Epidermal melanocyte (primary cell): Measurements from ENCODE around the gene PDE8B.
A peak's percentile ranks its signal among the peaks of the same experiment; 100 is the strongest.

Experiments used
- DNase-seq: peaks from one replicate; pipeline ENCODE4 v3.0.0; 2011; ENCODE audit warnings: low spot score; ENCODE audit not compliant: insufficient read length

PDE8B gene

DNA sequence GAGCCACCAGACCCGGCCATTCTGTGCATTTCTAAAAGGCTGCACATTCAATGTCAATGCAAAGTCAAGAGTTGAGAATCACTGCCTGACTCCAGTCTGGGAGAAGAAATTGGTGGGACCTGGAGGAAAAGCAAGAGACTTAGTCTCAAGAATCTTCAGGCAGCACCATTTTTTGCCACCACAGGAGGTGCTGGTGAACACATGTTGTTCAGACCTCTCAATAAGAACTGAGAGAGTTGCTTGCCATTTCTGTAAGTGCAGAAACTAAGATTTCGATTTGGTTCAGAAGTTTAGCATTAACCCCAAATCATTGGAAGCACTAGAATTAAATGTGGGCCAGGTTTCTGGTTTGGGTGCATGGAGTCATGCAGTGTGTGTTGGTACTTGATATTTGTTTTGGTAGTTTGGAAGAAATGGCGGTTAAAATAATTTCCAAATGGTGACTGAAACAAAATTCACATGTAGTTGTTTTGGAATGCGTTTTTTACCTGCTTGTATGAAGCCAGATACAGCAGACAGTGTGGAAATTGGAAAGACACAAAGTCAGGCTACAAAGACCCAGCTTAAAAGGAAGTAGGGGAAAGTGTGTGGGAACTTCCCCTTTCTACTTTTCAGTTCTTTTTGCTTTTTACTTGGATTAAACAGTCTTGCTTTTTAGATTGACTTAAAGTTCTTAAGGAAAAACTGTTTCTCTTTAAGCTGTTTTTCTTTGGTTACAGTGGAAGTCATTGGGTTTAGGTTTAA lies 20.4 kb downstream of the PDE8B start:
- no peak for DNase-seq

DNA sequence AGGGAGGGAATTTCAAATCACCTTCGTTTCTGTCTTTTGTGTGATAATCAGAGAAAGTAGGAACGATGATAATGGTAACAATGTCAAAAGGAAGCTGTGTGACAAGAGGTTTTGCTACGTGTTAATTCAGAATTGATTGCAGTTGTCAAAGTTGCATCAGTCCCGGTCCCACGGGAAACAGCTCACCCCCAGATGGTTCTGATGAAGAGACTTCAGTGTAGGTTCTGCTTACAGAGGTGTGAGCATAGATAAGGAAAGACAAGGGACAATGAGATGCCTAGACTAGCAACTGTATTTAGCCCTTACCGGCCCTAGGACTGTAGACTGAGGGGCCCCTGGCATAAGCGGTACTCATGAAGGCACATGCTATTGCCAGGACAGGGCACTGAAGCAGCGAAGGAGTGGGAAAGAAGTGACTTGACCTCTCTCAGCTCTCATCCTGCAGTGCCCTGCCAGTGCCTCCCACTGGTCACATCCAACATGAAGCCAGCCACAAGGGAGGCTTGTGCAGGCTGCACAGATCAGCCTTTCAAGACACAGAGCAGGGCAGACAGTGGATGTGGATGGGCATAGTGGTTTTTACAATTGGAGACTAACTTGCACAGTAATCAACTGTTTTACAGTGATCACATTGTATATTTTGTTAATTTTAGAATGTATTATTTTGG lies 21.1 kb downstream of the PDE8B start:
- DNase-seq: no peak

DNA sequence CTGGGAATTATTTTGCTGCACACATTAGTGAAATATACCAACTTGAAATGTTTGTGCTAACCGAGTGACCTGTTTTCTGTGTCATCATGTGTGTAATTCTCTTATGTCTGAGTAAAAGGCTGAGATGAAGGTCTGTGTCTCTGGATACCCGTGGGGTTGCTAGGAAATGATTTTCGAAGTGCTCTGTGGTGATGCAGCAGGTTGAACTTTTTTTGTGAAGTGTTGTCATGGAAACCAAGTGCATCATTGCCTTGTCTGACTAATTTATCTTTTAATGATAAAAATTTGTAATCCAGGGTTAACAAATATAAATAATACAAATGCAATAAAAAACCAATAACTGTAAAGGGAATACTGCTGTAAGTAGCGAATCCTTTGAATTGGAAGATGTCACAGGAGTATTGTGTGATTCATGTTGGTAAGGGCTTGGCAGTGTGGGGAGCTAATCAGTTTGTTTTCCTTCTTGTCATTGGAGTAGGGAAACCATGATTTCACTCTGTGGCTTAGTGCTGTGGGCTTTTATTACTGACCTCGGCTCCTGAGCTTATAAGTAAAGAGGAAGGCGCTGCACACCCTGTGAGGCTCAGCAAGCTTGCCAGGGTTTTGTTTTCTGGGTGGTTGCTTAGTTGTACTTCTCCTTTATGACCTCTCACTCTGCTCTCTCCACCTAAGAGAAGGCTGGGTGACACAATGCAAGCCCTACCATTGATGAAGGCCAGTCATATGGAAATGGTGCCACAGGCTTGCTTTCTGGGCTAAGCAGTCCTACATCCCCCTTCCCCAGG lies 22.3 kb downstream of the PDE8B start:
- DNase-seq: no peak

DNA sequence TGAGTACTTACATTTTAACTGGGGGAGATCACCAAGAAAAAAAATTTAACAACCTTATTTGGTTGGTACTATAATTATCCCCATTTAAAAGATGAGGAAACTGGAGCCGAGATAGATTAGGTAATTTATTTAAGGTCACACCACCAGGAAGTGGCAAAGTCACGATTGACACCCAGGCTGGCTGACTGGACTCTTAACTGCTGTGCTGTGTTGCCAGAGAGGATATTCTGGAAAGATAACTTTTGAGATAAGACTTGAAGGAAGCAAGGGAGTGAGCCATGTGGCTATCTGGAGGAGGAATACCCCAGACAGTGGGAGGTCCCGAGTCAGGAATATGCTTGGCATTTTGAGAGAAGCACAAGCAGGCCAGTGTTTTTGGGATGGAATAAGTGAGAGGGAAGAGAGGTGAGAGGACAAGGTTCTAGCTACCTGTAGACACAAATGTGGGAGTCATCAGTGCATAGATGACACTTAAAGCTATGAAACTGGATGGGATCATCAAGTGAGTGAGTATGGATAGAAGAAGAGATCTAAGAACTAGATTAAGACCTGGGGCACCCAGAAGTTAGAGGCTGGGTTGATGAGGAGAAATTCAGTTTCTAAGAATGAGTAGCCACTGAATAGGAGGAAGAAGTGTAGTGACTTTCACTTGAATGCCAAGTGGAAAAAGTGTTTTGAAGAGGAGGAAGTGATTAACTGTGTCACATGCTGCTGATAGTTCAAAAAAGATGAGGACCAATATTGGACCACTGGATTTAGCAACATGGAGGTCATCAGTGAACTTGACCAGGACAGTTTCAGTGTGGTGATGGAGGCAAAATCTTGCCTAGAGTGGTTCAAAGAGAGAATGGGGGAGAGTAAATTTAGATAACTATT lies 25.6 kb downstream of the PDE8B start:
- no peak for DNase-seq

DNA sequence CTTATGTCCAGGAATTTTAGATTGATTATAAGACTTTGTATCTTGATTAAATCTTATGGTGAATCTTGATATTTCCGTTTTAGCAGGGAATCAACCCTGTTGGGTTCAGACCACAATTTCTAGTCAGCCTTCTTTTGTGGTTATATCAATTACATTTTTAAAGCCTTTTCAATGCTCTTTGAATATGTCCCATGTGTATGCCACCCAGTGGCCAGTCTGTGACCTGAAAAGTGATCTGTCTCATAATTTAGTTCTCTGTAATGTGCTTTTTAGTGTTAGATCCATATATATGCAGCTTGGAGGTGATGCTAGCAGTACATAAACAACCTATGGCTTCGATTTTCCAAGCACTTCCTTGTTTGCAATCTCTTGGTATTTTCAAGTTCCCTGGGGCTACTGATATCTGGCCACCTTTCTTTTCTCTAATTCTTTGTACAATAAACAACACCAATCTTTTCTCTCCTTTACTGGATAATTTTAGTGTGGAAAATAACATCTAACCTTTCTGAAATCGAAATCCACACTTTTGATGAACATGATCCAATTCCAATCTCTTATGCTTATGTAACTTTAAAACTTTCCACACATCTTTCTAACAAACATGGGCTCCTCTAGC lies 28.8 kb downstream of the PDE8B start:
- peak; percentile 38 for DNase-seq

DNA sequence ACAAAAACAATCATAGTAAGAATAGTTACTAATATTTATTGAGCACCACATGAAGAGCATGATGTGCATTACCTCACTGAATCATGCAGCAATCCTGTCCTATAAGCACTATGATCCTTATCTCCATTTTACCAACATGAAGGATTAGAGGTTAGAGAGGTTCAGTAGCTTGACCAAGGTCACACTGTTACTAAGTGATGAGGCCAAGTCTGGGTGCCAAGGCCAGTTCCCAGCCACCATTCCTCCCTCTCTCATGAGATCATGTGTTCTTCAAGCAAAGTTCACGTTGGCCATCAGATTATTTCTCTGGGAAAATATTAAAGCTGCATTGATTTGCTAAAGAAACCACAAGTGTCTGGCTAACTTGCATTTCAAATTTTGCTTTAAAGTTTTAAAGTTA lies 31.0 kb downstream of the PDE8B start:
- no peak for DNase-seq

DNA sequence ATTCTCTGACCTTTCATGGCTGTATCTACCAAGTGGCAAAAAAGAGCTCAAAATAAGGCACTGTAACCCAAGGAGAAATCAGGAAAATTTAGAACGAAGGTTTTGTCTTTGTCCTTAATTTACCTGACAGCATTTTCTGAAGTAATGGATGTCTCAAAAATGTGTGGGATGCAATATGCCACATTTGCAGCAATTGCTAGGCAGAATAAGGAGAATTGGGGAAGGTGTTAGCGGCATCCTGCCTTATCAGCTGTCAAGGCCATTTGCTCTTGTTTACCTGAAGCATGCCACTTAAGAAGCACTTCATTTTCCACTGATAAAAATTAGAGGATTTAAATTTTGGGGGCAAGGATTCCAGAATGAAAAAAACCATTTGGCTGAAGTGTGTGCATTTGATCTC lies 39.0 kb downstream of the PDE8B start:
- DNase-seq: no peak

DNA sequence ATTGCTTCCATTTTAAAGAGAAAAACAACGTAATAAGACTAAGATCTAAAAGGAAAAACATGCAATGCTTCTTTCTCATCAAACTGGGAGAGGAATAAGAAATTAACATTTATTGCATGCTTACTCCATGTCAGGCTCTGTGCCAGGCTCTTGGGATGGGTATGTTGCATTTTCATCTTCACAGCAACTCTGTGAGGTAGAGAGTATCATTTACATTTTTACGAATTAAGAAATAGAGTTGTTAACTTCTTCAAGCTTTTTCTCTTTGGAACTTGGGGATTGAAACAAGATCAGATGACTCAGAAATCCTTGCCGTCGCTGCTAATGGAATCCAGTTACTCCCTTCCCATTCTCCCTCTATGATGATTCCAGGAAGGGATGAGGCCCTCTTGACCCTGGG lies 39.5 kb downstream of the PDE8B start:
- no peak for DNase-seq

DNA sequence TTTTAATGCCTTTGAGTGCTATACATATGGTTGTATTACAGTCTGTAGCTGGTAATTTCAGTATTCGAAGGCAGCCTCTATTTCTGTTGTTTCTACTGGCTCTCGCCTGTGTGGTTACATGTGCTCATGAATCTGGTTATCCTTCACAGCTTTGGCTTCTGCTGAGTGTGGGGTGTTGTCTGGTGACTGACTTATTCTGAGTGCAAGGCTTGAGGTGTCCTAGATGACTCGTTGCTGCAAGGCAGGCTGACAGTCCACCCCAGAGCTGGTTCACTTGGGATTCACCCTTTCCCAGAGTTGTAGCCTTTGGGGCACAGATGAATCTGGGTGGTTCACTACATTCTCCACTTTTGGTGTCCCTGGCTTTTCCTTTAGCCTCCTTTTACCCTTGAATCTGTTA lies 41.4 kb downstream of the PDE8B start:
- no peak for DNase-seq

DNA sequence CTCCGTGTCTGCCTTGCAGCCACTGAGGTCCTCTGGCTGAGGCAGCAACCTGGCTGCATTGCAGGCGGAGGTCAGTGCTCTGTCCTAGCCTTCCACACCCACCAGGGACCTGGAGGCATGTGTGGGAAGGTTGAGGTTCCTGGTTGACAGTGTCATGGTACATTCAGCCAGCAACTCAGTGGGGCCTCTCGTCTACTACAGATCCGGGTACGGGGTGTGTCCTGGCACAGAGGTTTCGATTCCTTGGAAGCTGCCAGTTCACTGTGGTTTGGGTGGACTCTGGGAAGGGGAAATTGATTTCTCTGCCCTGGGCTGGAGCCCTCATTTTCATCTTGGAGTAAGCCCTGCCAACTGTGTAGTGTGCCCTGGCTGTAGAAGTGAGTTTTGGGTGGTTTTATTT lies 45.1 kb downstream of the PDE8B start:
- DNase-seq: no peak

DNA sequence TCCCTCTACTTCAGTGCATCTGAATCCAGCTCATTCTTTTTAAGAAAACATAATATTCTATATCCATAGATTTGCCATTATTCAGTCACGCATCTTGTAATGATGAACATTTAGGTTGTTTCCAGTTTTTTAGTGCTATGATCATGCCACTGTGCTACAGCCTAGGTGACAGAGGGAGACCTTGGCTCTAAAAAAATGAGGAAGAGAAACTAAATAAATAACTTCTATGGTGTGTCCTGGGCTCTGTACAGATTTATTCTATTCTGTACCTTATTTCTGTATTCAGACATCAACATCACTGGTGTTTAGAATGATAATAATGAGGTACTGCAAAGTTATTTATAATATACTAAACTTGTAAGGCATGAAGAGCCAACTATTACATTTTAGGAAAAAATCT lies 45.9 kb downstream of the PDE8B start:
- DNase-seq: no peak

DNA sequence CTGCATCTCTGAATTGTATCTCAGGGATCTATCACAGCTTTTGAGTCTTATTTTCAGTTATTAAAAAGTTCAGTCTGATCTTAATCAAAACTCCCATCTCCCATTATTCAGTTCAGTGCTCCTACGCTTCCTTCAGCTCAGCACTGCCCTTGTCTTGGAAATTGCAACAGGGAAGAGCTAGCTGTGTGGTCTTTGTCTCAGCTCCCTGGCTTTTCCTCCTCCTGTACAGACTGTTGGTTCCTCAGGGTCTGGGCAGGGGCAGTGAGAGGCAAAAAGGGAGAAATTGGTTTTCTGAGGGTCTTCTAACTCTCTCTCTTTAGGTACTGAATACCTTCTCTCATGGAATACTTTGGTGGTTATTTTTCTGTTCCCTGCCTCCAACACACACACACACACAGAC lies 48.2 kb downstream of the PDE8B start:
- DNase-seq: no peak

DNA sequence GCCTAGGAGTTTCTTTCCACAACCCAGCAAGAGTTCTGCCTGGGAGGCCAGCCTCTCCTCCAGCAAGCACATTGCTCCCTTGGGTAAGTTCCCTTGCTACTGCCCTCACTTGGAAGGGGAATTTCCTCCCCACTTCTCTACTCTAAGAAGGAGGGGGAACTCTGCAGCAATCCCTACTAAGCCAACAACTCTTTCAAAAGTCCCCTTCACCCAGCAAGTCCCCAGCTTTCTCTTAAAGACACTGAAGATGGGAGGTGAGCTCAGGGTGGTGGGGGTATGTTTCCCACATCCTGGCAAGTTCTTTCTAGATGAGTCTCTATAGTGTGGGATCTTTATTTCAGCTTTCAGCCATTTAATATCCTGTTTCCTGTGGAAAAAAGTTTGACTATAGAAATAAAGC lies 49.0 kb downstream of the PDE8B start:
- DNase-seq: no peak

DNA sequence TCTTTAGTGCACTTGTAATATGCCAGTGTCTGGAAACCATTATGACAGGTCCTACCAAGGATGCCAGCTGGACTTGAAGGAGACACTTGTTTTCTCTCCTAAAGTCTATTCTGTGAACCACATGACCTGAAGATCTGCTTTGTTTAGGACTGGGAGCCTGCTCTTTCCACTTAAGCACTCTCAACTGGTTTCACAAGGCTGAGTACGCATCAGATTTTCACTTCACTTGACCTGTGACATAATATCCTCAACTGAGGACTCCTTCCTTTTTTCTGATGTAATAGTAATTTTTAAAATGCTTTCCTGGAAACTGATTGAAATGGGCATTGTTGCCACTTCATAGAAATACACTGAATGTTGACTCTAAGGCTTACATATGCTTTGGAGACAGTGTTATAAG lies 52.2 kb downstream of the PDE8B start:
- DNase-seq: no peak

DNA sequence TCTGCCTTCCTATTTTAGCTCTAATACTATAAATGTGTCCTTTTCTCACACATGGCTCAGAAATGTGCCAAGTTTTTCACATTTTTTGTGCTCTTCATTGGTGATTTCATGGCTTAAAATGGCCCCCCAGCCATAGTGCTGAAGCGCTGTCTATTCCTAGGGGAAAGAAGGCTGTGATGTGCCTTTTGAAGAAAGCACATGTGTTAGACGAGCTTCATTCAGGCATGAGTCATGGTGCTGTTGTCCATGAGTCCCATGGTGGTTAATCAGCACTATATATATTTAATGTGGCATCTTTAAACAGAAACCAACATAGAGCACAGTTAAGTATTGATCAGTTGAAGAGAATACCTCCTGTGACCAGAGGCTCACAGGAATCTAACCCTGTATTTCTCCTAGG lies 55.8 kb downstream of the PDE8B start:
- DNase-seq: no peak

DNA sequence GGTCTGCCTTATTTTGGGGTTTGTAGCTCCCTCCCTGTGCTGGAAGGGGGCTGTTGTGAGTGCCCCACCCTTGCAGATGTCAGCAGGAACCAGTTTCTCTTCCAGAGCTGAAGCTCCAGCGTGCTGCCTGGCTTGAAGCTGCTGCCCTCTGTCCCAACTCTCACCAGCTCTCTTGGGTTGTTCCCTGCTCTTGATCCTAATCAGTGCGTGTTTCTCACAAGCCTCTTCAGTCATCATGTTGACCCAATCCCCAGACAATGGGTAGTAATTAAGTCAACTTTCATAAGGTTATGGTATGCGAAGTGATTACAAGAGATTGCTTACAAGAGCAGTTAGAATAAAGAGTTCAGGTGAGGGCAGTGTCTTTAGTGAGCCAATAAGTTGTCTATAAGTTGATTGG lies 57.0 kb downstream of the PDE8B start:
- no peak for DNase-seq

DNA sequence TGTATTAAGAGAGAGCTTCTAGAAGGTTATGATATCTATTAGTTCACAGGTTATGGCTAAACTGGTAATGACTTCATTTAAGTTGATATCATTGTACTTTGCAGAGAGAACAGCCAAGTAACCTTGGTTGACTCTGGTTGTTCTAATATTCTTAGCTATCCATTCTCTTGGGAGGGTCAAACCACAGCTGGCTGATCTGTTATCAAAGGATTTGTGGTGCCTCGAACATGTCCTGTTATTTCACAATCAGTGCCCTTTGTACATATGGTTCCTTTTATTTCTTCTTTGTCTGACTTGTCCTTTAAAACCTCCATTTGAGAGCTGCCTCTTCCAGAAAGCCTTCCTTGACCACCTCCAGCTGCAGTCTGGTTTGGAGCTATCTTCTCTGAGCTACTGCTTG lies 61.7 kb downstream of the PDE8B start:
- no peak for DNase-seq

DNA sequence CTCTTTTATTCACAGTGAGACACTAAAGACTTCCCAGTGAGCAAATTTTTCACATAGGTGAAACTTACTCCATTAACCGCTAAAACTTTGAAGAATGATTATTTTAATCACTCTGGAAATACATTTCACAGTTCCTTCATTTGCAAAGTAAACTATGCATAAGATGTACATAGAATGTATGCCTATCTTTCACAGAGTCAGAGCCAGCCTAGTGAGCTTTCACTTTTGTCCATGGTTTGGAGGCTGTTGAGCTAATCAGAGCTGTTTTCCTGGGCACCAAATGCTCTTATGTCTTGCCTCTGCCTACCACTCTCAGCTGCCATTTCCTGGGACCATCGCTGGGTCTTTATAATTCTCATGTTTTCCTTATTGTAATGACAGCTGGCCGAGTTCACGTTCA lies 67.3 kb downstream of the PDE8B start:
- DNase-seq: no peak

DNA sequence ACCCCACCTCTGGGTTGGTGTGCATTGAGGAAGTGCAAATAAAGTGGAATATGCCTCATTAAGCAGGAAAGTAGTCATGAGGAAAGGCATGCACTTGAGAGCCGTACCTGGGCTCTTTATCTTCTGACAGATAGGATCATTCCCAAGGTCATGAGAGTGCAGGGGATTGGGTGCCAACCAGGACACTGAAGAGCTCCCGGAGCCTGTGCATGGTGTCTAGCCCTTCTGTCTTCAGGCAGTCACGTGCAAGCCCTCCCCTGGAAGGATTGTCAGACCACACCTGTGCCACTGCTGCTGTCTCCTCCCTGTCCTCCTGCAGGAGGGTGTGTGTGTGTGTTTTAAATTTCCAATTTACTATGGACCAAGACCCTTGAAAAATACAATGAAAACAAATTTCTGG lies 69.6 kb downstream of the PDE8B start:
- no peak for DNase-seq

DNA sequence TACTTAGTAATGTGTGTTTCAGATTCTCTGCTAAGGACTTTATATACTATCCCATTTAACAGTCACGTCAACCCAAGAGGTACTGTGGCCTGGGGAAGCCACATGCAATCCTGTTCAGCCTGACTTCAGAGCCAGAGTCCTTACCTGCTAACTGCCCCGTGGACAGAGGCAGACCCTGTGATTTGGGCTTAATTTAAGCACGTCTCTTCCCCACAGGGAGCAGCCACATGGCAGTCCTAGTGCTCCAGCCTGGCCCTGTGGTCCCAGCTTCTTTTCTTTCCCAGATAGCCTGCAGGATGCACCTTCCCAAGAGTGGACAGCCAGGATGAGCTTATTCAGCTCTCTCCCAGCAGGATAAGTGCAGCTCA lies 71.5 kb downstream of the PDE8B start:
- DNase-seq: no peak

DNA sequence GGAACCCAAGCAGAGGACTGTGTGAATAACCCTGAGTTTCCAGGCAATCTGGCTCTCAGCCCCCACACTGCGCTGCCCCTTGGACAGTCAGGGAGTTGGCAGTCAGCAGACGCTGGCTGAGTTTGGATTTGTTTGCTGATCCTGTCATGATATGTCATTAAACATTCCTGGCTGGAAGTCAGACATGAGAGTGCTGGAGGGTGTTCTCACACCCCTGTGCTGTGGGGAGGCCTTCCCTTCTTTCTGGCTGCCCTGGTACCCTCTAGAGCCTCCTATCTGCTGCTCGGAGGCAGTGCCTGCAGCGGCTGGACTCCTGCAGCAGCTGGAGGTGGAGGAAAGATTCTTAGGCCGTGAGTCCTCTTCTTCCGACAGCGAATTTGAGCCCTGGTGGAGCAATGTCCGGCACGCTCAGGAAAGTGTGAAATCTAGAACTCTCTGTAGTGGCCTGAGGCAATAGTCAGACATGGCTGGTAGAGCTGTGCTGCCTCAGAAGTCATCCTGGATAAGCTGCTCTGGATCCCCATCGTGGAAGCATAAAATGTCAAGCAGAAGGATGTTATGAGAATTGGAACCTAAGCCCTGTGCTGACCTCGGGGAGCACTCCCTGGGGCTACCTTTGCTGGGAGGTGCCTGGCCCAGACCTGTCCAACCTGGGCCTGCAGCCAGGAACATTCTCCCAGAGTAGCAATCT lies 72.0 kb downstream of the PDE8B start:
- no peak for DNase-seq
